Natural killer cell treated with Interleukin-12 subunit alpha and Interleukin-12 subunit beta and Interleukin-15 and Interleukin-18, amount 100 ng/mL, for 72 hours (primary cell): ENCODE data around the gene PDLIM5. TPM values are rescaled to one million over a fixed set of nuclear protein-coding genes. Genes with fewer than 3 reads are reported as not detected.
"Not testable (repeated sequence)": the region's sequence is repeated elsewhere in the genome, so short reads cannot be mapped to it uniquely, and the experiment has no call there.

Experiments
- ATAC-seq, 2 donors: fragments of 150-1000 bp; cut with Tn5 transposase in 1 of 2; sonication (Bioruptor Pico), chemical (Tn5 transposase) in 1 of 2; 2 replicates each; pipeline ENCODE4 v1.10.0; 2021
- DNase-seq: peaks from one replicate; pipeline ENCODE4 v3.0.0; 2022; ENCODE audit warnings: low spot score
- H3K27ac Mint-ChIP-seq, 2 donors: 1 replicate in 1 of 2; 2 replicates in 1 of 2; pipeline ENCODE4 v1.8.0; 2022; ENCODE audit warnings: mixed read lengths in 2 of 2, mild to moderate bottlenecking in 1 of 2, moderate library complexity in 1 of 2
- H3K27me3 Mint-ChIP-seq, 2 donors: 1 replicate in 1 of 2; 2 replicates in 1 of 2; pipeline ENCODE4 v1.8.0; 2022; ENCODE audit warnings: mixed read lengths in 2 of 2
- H3K36me3 Mint-ChIP-seq: one replicate; pipeline ENCODE4 v1.8.0; 2022; ENCODE audit warnings: mixed read lengths
- H3K4me1 Mint-ChIP-seq, 2 donors: 1 replicate in 1 of 2; 2 replicates in 1 of 2; pipeline ENCODE4 v1.8.0; 2022; ENCODE audit warnings: low read depth in 2 of 2, mixed read lengths in 2 of 2, mild to moderate bottlenecking in 1 of 2
- H3K4me3 Mint-ChIP-seq: one replicate; pipeline ENCODE4 v1.8.0; 2022; ENCODE audit warnings: mixed read lengths
- H3K9me3 Mint-ChIP-seq: 2 replicates; pipeline ENCODE4 v1.8.0; 2022; ENCODE audit warnings: mixed read lengths
- total RNA-seq, 2 donors: library from RNA; stranded (reverse); gene quantifications; one replicate each; pipeline ENCODE4 v1.2.3, GENCODE V29; 2022

The PDLIM5 gene
- total RNA-seq, 2 donors from 2014 or later, result 26.2 to 30.2 TPM

- Mint-ChIP-seq H3K4me3 (no peak overlapping the region), H3K9me3 (no peaks in the 10 kb centered on the region), H3K27ac (no peak overlapping the region), H3K4me1 (peaks cover 6 to 23% of the 10 kb centered on the region in 2 donors), H3K36me3 (no peaks in the 10 kb centered on the region), H3K27me3 (no peaks in the 10 kb centered on the region)
- ATAC-seq, result no peak
- no peak for DNase-seq
Measured at GRCh38 chr4:94537921-94538628, 86.3 kb downstream of the PDLIM5 start.

- peaks cover 2 to 5% of the 10 kb centered on the region in 2 donors for H3K4me1 Mint-ChIP-seq
- H3K9me3 Mint-ChIP-seq, result no peaks in the 10 kb centered on the region
- no peak overlapping the region for H3K27ac Mint-ChIP-seq
- ATAC-seq (no peak), DNase-seq (no peak)
- H3K4me3 Mint-ChIP-seq, result no peak overlapping the region
- H3K27me3 Mint-ChIP-seq, result no peaks in the 10 kb centered on the region
- H3K36me3 Mint-ChIP-seq, result no peaks in the 10 kb centered on the region
Measured at GRCh38 chr4:94540476-94540875, 88.7 kb downstream of the PDLIM5 start.

- ATAC-seq, result no peak
- Mint-ChIP-seq H3K4me1 (peaks cover 0 to 3% of the 10 kb centered on the region in 2 donors), H3K9me3 (peaks cover 3% of the 10 kb centered on the region)
Measured at GRCh38 chr4:94544811-94545210, 93.1 kb downstream of the PDLIM5 start.

GRCh38 chr4:94545296-94545695, 93.6 kb downstream of the PDLIM5 start:
- H3K4me3 Mint-ChIP-seq, result no peak overlapping the region
- peaks cover 0 to 3% of the 10 kb centered on the region in 2 donors for H3K4me1 Mint-ChIP-seq
- no peaks in the 10 kb centered on the region for H3K27me3 Mint-ChIP-seq
- H3K9me3 Mint-ChIP-seq, result peaks cover 3% of the 10 kb centered on the region
- H3K36me3 Mint-ChIP-seq, result no peaks in the 10 kb centered on the region
- H3K27ac Mint-ChIP-seq, result no peak overlapping the region
- no peak for DNase-seq
- no peak for ATAC-seq

More at GRCh38 chr4:94544811-94545210, 93.1 kb downstream of the PDLIM5 start:
- no peak overlapping the region for H3K27ac Mint-ChIP-seq
- no peak for DNase-seq
- no peaks in the 10 kb centered on the region for H3K27me3 Mint-ChIP-seq
- H3K36me3 Mint-ChIP-seq, result no peaks in the 10 kb centered on the region
- H3K4me3 Mint-ChIP-seq, result no peak overlapping the region

GRCh38 chr4:94546949-94547348, 95.2 kb downstream of the PDLIM5 start:
- no peak for DNase-seq
- Mint-ChIP-seq H3K4me1 (peaks cover 0 to 3% of the 10 kb centered on the region in 2 donors), H3K4me3 (no peak overlapping the region), H3K36me3 (no peaks in the 10 kb centered on the region), H3K9me3 (peaks cover 3% of the 10 kb centered on the region), H3K27me3 (no peaks in the 10 kb centered on the region), H3K27ac (no peak overlapping the region)
- ATAC-seq, result no peak

- no peak for ATAC-seq
- no peak overlapping the region for H3K27ac Mint-ChIP-seq
- no peaks in the 10 kb centered on the region for H3K36me3 Mint-ChIP-seq
- DNase-seq, result no peak
- H3K4me3 Mint-ChIP-seq, result no peak overlapping the region
- peaks cover 0 to 3% of the 10 kb centered on the region in 2 donors for H3K4me1 Mint-ChIP-seq
- H3K9me3 Mint-ChIP-seq, result peaks cover 3% of the 10 kb centered on the region
- H3K27me3 Mint-ChIP-seq, result no peaks in the 10 kb centered on the region
Measured at GRCh38 chr4:94548571-94548970, 96.8 kb downstream of the PDLIM5 start.

- Mint-ChIP-seq H3K36me3 (no peaks in the 10 kb centered on the region), H3K9me3 (peaks cover 3% of the 10 kb centered on the region), H3K4me1 (peaks cover 0 to 3% of the 10 kb centered on the region in 2 donors), H3K27me3 (no peaks in the 10 kb centered on the region), H3K27ac (no peak overlapping the region), H3K4me3 (no peak overlapping the region)
- ATAC-seq, result no peak
- no peak for DNase-seq
Measured at GRCh38 chr4:94550352-94550751, 98.6 kb downstream of the PDLIM5 start.

- peaks cover 0 to 3% of the 10 kb centered on the region in 2 donors for H3K4me1 Mint-ChIP-seq
- H3K9me3 Mint-ChIP-seq, result peaks cover 3% of the 10 kb centered on the region
- no peak overlapping the region for H3K27ac Mint-ChIP-seq
Measured at GRCh38 chr4:94550851-94551250, 99.1 kb downstream of the PDLIM5 start.

GRCh38 chr4:94551643-94552564, 100.2 kb downstream of the PDLIM5 start:
- Mint-ChIP-seq H3K36me3 (no peaks in the 10 kb centered on the region), H3K4me3 (no peak overlapping the region), H3K9me3 (peaks cover 3% of the 10 kb centered on the region), H3K27me3 (no peaks in the 10 kb centered on the region), H3K27ac (no peak overlapping the region), H3K4me1 (peaks cover 0 to 3% of the 10 kb centered on the region in 2 donors)
- DNase-seq (no peak), ATAC-seq (no peak)

More at GRCh38 chr4:94550851-94551250, 99.1 kb downstream of the PDLIM5 start:
- Mint-ChIP-seq H3K4me3 (no peak overlapping the region), H3K36me3 (no peaks in the 10 kb centered on the region), H3K27me3 (no peaks in the 10 kb centered on the region)
- ATAC-seq (no peak), DNase-seq (no peak)

GRCh38 chr4:94556047-94556446, 104.3 kb downstream of the PDLIM5 start:
- not testable (repeated sequence) for H3K27ac Mint-ChIP-seq, H3K9me3 Mint-ChIP-seq, DNase-seq, ATAC-seq, H3K4me3 Mint-ChIP-seq, H3K4me1 Mint-ChIP-seq, H3K27me3 Mint-ChIP-seq, H3K36me3 Mint-ChIP-seq

- H3K4me3 Mint-ChIP-seq, H3K4me1 Mint-ChIP-seq, H3K27ac Mint-ChIP-seq, H3K27me3 Mint-ChIP-seq, ATAC-seq, DNase-seq, H3K9me3 Mint-ChIP-seq, H3K36me3 Mint-ChIP-seq: not testable (repeated sequence)
Measured at GRCh38 chr4:94557632-94558031, 105.9 kb downstream of the PDLIM5 start.

- Mint-ChIP-seq H3K36me3 (no peaks in the 10 kb centered on the region), H3K27ac (no peak overlapping the region), H3K9me3 (no peaks in the 10 kb centered on the region), H3K27me3 (no peaks in the 10 kb centered on the region), H3K4me1 (peaks cover 2 to 10% of the 10 kb centered on the region in 2 donors), H3K4me3 (no peak overlapping the region)
- no peak for DNase-seq
- no peak for ATAC-seq
Measured at GRCh38 chr4:94558392-94558904, 106.7 kb downstream of the PDLIM5 start.

- no peak overlapping the region for H3K4me3 Mint-ChIP-seq
- ATAC-seq (no peak), DNase-seq (no peak)
- H3K4me1 Mint-ChIP-seq, result peaks cover 4 to 10% of the 10 kb centered on the region in 2 donors
- no peaks in the 10 kb centered on the region for H3K36me3 Mint-ChIP-seq
- H3K27ac Mint-ChIP-seq, result no peak overlapping the region
- H3K27me3 Mint-ChIP-seq, result no peaks in the 10 kb centered on the region
- no peaks in the 10 kb centered on the region for H3K9me3 Mint-ChIP-seq
Measured at GRCh38 chr4:94559351-94559806, 107.6 kb downstream of the PDLIM5 start.
